ENCODE data around the gene NKIRAS2. TPM values are rescaled to one million over a fixed set of nuclear protein-coding genes. Genes with fewer than 3 reads are reported as not detected.

The NKIRAS2 gene
- total RNA-seq (2014; rRNA removed; shearing (Covaris generic)), result 36.2 and 38.0 TPM in 2 replicates

DNA sequence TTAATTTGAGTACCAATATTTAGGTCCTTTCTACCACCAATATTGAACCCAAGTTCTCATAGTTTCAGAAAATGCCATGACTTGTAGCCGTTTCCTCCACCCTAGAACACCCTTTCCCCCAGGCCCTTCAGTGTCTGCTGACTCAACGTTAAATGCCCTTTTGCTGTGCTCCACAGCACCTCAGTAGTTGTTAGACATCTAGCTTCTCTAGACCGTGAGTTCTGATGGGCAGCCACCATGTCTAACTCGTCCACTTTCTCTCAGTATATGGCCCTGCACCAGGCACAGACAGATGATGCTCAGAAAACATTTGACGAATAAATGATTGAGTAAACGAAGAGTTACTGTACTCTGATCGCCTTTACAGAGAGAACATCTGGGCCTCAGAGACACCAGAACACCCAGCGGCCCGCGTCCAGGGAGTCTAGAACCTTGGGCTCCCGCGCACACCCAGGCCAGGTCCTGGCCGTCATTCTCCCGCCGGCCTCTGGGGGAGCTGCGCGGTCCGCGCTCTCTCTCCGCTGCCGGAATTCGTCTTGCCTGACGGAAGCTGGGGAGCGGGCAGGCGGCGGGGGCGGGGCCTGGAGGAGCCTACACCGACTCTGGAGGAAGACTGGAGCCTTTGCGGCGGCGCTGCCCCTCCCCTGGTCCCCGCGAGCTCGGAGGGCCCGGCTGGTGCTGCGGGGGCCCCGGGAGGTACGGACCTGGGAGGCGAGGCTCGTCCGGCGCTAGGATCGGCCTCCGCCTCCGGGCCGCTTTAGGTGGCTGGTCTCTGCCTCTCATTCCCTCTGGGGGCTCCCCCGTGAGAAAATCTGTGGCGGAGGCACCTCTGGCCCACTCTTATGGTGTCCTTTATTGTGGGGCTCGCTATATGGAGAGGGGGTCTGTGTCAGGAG, at the start of gene NKIRAS2:
Gene NKIRAS2, plus strand, starts transcription at position 582 of the 896 bp plus-strand sequence. CDS start 1,488 bp downstream, outside the sequence.
- peak; percentile 86 for DNase-seq (ENCODE audit: low read depth)

GRCh38 chr17:41970901-41971331, 49.0 kb upstream of the NKIRAS2 start:
- no peak for DNase-seq (ENCODE audit: low read depth)

GRCh38 chr17:41971721-41972523, 48.0 kb upstream of the NKIRAS2 start:
- DNase-seq (ENCODE audit: low read depth), result no peak

- no peak for DNase-seq (ENCODE audit: low read depth)
Measured at GRCh38 chr17:41972571-41973407, 47.1 kb upstream of the NKIRAS2 start.

GRCh38 chr17:41973408-41973811, 46.5 kb upstream of the NKIRAS2 start:
- no peak for DNase-seq (ENCODE audit: low read depth)

DNA sequence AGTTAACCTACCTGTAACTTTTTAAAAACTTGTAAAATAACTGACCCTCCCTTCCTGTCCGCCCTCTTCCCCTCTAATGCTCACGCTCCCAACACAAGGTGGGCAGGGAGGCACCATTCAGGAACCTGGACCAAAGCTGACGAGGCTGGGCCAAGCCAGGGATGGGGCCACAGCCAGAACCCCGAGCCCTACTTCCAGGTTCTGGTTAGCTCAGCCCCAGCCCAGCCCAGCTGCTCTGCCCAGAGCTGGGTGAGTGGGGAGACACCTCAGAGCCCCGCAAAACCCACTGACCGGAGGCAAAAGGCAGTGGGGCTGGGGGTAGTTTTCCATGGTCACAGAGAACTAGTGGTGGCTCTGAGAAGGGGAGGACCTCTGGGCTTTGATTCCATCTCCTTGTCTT, 45.9 kb upstream of the NKIRAS2 start:
- no peak for DNase-seq (ENCODE audit: low read depth)

GRCh38 chr17:41974658-41975057, 45.2 kb upstream of the NKIRAS2 start:
- no peak for DNase-seq (ENCODE audit: low read depth)

DNA sequence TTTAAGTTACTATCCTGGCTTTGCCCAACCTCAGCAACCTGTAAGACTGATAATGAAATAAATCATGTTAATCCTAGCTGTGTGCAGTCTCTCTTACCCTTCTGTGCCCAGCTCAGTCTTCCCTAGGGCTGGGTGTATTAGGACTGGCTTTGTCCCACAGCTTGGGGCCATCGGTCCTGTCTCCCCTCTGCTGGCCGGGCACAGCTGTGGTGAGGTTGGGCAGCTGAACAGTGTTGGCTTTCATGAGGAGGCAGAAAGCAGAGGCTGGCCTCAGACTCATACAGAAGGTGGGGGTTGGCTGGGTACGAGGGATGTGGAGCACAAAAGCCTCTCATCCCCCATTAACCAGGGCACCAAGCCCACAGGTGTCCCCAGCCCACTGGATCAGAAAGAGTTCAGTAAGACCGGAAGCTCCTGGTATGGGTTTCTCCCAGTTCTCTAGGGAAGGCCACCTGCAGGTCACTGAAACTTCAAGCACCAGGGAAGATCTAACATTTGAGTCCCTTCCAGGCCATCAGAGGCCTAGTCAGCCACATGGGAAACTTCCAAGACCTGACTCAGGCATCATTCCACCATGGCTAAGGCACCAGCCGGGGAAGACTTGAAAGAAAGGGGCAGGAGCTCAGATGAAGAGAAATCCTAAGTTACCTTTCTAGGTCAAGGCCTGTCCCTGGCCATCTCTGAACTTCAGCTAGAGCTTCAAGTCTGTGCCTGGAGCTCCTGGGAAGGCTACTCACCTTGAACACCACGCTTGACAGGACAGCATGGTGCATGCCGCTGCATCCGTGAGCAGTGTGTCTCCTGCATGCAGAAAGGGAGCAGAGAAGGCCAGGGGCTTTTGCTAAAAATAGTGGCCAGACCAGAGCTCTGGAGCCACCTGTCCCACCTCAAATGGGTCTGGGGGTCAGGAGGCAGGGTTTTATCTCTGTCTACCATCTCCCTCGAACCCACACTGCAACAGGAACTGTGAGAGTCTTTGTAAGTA, 44.5 kb upstream of the NKIRAS2 start:
- DNase-seq (ENCODE audit: low read depth), result no peak

DNA sequence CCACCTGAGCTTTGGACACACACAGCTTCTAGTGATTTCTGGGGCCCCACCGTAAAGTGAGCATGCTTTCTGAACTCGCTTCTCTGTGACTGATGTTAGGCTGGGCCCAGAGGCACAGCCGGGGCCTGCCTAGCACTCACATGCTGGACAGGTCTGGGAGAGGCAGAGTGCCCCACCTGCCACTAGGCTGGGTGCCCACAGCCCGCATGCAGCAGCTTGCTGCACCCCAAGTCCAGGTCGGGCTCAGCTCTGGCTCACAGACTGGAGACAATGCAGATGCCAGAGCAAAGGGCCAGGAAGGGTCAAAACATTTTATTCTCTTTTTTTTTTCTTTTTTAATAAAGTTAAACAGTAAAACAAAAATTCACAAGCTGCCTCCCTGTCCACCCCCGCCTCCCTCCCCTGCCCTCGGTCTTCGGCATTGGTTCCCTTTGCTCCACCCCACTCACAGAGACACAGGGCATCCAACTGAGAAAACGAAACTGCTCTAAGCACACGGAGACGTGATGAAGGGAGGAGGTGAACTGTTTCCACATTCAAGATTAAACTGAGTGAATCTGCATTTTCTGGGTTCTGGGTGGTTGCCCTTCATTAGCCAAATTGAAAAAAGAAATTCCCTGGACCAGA, 43.6 kb upstream of the NKIRAS2 start:
- DNase-seq (ENCODE audit: low read depth), result no peak

DNA sequence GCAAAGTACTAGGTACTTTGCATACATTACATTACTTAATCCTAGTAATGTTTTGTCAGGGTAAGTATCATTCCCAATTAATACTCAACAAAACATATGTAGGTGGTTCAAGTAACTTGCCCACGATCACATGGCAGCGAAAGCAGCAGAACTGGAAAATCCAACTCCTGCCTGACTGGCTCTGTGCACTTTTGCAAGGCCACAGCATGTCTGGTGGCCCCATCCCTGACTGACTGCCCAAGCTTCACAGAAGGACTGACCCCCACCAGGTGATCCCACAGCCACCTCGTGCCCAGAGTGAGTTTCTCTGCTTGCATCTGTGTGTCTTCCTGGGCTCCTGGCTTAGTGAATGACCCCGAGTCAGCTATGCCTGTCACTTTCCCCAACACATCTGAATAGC, 41.9 kb upstream of the NKIRAS2 start:
- no peak for DNase-seq (ENCODE audit: low read depth)

DNA sequence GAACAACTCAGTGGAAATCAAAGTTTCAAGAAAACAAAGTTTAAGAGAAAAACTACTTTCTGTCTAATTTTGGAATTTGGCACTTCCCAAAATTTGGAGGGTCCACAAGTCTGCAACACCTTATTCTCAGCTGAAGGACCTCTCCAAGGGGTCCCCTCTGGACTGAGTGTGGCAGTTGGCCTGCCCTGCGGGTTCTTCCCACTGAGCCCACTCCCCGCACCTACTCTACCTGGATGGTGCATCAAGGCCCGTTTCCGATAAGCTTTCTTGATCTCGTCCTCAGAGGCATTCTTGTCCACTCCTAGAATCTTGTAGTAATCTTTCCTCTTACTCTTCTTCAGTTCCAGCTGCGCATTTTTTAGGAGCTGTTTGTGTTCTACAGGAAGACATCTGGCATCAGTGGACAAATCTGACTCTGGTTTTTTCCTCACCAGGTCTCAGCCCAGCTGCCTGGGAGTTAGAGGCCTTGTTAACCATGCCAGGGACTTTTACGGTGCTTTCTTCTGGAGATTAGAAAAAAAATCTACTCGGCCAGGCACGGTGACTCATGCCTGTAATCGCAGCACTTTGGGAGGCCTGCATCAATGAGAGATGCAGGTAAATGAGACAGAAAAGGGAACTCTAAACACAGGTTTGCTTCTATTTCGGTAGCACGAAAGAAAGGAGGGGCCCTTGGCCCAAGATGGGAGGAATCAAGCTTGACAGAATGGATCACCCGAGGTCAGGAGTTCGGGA, 37.7 kb upstream of the NKIRAS2 start:
- peak; percentile 24 for DNase-seq (ENCODE audit: low read depth)

DNA sequence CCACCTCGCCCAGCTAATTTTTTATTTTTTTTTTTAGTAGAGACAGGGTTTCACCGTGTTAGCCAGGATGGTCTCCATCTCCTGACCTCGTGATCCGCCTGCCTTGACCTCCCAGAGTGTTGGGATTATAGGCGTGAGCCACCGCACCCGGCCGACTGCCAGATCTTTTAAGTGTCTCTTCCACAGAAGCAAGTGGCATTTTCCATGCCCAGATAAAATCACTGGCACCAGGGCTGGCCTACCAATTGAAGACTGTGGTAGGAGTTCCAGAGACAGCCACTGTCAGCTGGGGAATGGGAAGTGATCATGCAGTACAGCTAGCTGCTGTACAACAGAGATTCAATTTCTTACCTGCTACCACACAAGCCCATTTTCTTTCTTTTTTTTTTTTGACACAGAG, 35.4 kb upstream of the NKIRAS2 start:
- DNase-seq (ENCODE audit: low read depth), result no peak

GRCh38 chr17:41985919-41986318, 34.0 kb upstream of the NKIRAS2 start:
- no peak for DNase-seq (ENCODE audit: low read depth)

DNA sequence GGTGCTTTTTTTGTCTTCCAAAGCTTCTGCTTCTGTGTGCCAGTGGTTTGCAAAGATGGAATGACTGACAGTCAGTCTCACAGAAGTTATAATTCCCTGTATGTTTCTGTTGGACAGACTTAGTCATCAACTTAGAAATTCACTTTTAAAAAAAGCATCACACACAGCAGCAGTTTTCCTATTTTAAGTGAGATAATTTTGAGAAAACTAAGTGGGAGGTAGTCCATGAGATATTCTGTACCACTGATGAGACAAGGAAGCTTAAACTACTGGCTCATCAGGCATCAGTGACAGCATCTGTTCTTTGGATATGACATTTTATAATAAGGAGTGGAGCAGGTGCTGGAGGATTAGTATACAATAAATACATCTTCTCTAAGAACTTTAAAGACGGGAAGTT, 33.3 kb upstream of the NKIRAS2 start:
- DNase-seq (ENCODE audit: low read depth), result no peak

- no peak for DNase-seq (ENCODE audit: low read depth)
Measured at GRCh38 chr17:41987642-41988041, 32.2 kb upstream of the NKIRAS2 start.

DNA sequence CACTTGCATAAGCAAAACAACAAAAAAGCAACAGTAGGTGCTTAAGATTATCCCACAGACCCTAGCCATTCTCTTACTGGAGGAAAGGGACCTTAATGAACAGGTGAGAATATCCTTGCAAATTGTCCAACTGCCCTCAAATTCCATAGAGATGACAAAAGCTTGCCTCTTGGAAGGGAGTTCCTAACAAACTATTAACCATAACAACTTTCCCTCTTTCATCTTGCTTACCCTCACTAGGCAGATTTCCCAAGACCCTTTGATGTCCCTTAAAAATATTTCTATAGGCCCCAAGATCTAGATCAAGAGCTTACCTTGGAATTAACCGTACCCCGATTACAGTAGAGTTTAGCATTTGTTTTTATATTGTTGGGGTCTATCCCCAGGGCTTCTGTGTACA, 31.5 kb upstream of the NKIRAS2 start:
- DNase-seq (ENCODE audit: low read depth), result no peak

- no peak for DNase-seq (ENCODE audit: low read depth)
Measured at GRCh38 chr17:41989702-41990419, 30.0 kb upstream of the NKIRAS2 start.

- peak; percentile 26 for DNase-seq (ENCODE audit: low read depth)
Measured at GRCh38 chr17:41992576-41992975, 27.3 kb upstream of the NKIRAS2 start.

DNA sequence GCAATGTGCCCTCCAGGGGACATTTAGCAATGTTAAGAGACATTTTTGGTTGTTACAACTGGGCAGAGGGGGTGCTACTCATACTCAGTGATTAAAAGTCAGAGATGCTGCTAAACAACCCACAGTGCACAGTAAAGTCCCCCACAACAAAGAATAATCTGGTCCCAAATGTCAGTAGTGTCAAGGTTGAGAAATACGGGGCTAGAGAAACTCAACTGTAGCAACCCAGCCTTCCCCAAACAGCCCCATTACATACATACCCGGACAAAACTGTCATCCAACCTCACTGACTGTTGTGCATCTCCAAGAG, 23.1 kb upstream of the NKIRAS2 start:
- no peak for DNase-seq (ENCODE audit: low read depth)
